WTC11 (cell line): ENCODE results near the gene ARHGEF28. TPM values are rescaled to one million over a fixed set of nuclear protein-coding genes. Genes with fewer than 3 reads are reported as not detected.

Experiments
- ATAC-seq: fragments of 200-7000 bp; cut with Tn5 transposase; 2 replicates; pipeline ENCODE4 v1.10.0; 2021; ENCODE audit warnings: mild to moderate bottlenecking, moderate library complexity
- CTCF ChIA-PET: fragments of 300-600 bp; sonication (Branson Sonifier 250); formaldehyde crosslinking; loops from one replicate; lab custom pipeline; 2021; ENCODE audit warnings: antibody characterized with exemption; lab: Charles Lee
- POLR2A ChIA-PET: fragments of 350-600 bp; sonication (Branson Sonifier 250); formaldehyde crosslinking; loops from one replicate; lab custom pipeline; 2021; ENCODE audit warnings: antibody characterized with exemption; lab: Charles Lee
- DNase-seq: peaks from one replicate; pipeline ENCODE4 v3.0.0; 2021; ENCODE audit warnings: low spot score
- H3K27ac Mint-ChIP-seq: 2 replicates; pipeline ENCODE4 v1.8.0; 2021; ENCODE audit warnings: mixed read lengths
- H3K27me3 Mint-ChIP-seq: 2 replicates; pipeline ENCODE4 v1.8.0; 2021; ENCODE audit warnings: low read depth, mild to moderate bottlenecking, moderate library complexity, mixed read lengths
- H3K36me3 Mint-ChIP-seq: 2 replicates; pipeline ENCODE4 v1.8.0; 2021; ENCODE audit warnings: mixed read lengths
- H3K4me1 Mint-ChIP-seq: 2 replicates; pipeline ENCODE4 v1.8.0; 2022; ENCODE audit warnings: mixed read lengths
- H3K4me3 Mint-ChIP-seq: 2 replicates; pipeline ENCODE4 v1.8.0; 2021; ENCODE audit warnings: mild to moderate bottlenecking, moderate library complexity, mixed read lengths
- H3K9me3 Mint-ChIP-seq: 2 replicates; pipeline ENCODE4 v1.8.0; 2021; ENCODE audit warnings: mixed read lengths
- CBFB ChIP-seq: sonication (generic); formaldehyde crosslinking; IDR thresholded peaks from 2 replicates; pipeline ENCODE4 v1.8.1; 2022; ENCODE audit warnings: mild to moderate bottlenecking, low read depth, missing genetic modification reagents
- GTF2I ChIP-seq: fragments of 250-450 bp; sonication (Bioruptor Pico); conservative IDR thresholded peaks from 2 replicates; pipeline ENCODE4 v1.4.0; 2021; ENCODE audit warnings: mild to moderate bottlenecking
- HMGA2 ChIP-seq: fragments of 250-450 bp; sonication (Bioruptor Pico); IDR thresholded peaks from 2 replicates; pipeline ENCODE4 v1.4.0; 2021; ENCODE audit warnings: mild to moderate bottlenecking, moderate library complexity
- NR1H2 ChIP-seq: sonication (generic); formaldehyde crosslinking; IDR thresholded peaks from 2 replicates; pipeline ENCODE4 v1.9.0; 2021; ENCODE audit warnings: mild to moderate bottlenecking, moderate library complexity, missing genetic modification reagents
- ZNF138 ChIP-seq: sonication (generic); formaldehyde crosslinking; conservative IDR thresholded peaks from 2 replicates; pipeline ENCODE4 v1.8.1; 2022; ENCODE audit warnings: mild to moderate bottlenecking, moderate library complexity, missing genetic modification reagents
- ZNF219 ChIP-seq: sonication (generic); formaldehyde crosslinking; IDR thresholded peaks from 2 replicates; pipeline ENCODE4 v1.8.0; 2023; ENCODE audit warnings: missing genetic modification reagents, mild to moderate bottlenecking, borderline replicate concordance
- ZNF396 ChIP-seq: fragments of 250-450 bp; sonication (Bioruptor Pico); IDR thresholded peaks from 2 replicates; pipeline ENCODE4 v1.8.0; 2021; ENCODE audit warnings: mild to moderate bottlenecking, moderate library complexity, borderline replicate concordance
- ZNF671 ChIP-seq: fragments of 250-450 bp; sonication (Bioruptor Pico); IDR thresholded peaks from 2 replicates; pipeline ENCODE4 v1.8.0; 2021; ENCODE audit warnings: mild to moderate bottlenecking
- total RNA-seq: library from RNA; stranded (reverse); gene quantifications from 3 replicates; pipeline ENCODE4 v1.2.3, GENCODE V29; 2021
- TF ChIP-seq, protein P1 (sequence below): sonication (generic); formaldehyde crosslinking; IDR thresholded peaks from 2 replicates; pipeline ENCODE4 v1.8.0; 2022; ENCODE audit warnings: missing genetic modification reagents
- TF ChIP-seq, protein P2 (sequence below): fragments of 250-450 bp; sonication (Bioruptor Pico); IDR thresholded peaks from 2 replicates; pipeline ENCODE4 v1.9.0; 2021; ENCODE audit warnings: mild to moderate bottlenecking
- TF ChIP-seq, protein P3 (sequence below): fragments of 250-450 bp; sonication (Bioruptor Pico); IDR thresholded peaks from 2 replicates; pipeline ENCODE4 v1.9.0; 2021; ENCODE audit warnings: mild to moderate bottlenecking, borderline replicate concordance
- TF ChIP-seq, protein P4 (sequence below): sonication (generic); formaldehyde crosslinking; IDR thresholded peaks from 2 replicates; pipeline ENCODE4 v1.8.1; 2023; ENCODE audit warnings: mild to moderate bottlenecking, moderate library complexity, missing genetic modification reagents
- TF ChIP-seq, protein P5 (sequence below): sonication (generic); formaldehyde crosslinking; IDR thresholded peaks from 2 replicates; pipeline ENCODE4 v1.8.1; 2023; ENCODE audit warnings: mild to moderate bottlenecking, missing genetic modification reagents, moderate library complexity

ARHGEF28 gene
- total RNA-seq, 1 experiment from 2014 or later: 0.96 TPM

DNA sequence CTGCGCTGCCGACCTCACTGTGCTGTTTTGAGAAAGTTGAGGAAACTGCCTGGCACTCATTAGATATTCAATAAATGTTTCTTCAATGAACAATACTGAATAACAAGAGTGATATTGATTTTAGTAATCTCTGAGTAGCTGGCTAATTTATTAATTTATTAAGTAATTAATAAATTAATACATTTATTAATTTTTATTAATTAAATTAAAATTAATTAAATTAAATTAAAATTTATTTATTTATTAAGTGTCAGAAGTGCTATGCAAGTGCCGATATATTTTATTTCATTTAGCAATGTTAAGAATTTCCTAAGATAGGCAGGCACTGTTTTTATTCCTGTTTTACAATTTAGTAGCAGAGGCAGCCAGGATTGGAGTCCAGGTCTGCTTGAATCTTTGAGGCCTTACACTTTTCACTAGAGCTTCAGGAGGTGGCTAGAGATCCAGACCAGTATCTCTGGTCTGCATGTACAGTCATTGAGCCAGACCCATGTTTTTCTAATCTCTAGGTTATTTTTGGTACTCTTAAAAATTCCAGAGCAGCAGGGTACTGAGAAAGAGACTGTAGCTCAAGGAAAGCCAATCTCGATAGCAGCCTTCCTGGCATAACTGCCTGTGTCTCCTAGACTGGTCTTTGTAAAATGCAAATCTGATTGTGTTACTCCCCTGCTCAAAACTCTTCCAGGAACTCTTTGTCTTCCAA, 109.2 kb downstream of the ARHGEF28 start:
- H3K27ac Mint-ChIP-seq: no peak overlapping the region
- no peaks in the 10 kb centered on the region for H3K4me1 Mint-ChIP-seq
- no peak overlapping the region for H3K4me3 Mint-ChIP-seq
- H3K36me3 Mint-ChIP-seq: no peaks in the 10 kb centered on the region
- DNase-seq (no peak), ATAC-seq (no peak)
- peaks cover 5% of the 10 kb centered on the region; the same call in 1 of the 2 replicates for H3K9me3 Mint-ChIP-seq
- no peaks in the 10 kb centered on the region; the same call in 1 of the 2 replicates for H3K27me3 Mint-ChIP-seq
- POLR2A ChIA-PET: no interaction called here
- TF ChIP-seq, protein P1, sequence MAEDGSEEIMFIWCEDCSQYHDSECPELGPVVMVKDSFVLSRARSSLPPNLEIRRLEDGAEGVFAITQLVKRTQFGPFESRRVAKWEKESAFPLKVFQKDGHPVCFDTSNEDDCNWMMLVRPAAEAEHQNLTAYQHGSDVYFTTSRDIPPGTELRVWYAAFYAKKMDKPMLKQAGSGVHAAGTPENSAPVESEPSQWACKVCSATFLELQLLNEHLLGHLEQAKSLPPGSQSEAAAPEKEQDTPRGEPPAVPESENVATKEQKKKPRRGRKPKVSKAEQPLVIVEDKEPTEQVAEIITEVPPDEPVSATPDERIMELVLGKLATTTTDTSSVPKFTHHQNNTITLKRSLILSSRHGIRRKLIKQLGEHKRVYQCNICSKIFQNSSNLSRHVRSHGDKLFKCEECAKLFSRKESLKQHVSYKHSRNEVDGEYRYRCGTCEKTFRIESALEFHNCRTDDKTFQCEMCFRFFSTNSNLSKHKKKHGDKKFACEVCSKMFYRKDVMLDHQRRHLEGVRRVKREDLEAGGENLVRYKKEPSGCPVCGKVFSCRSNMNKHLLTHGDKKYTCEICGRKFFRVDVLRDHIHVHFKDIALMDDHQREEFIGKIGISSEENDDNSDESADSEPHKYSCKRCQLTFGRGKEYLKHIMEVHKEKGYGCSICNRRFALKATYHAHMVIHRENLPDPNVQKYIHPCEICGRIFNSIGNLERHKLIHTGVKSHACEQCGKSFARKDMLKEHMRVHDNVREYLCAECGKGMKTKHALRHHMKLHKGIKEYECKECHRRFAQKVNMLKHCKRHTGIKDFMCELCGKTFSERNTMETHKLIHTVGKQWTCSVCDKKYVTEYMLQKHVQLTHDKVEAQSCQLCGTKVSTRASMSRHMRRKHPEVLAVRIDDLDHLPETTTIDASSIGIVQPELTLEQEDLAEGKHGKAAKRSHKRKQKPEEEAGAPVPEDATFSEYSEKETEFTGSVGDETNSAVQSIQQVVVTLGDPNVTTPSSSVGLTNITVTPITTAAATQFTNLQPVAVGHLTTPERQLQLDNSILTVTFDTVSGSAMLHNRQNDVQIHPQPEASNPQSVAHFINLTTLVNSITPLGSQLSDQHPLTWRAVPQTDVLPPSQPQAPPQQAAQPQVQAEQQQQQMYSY (CRISPR knock-in tag): no peak
- TF ChIP-seq, protein P2, sequence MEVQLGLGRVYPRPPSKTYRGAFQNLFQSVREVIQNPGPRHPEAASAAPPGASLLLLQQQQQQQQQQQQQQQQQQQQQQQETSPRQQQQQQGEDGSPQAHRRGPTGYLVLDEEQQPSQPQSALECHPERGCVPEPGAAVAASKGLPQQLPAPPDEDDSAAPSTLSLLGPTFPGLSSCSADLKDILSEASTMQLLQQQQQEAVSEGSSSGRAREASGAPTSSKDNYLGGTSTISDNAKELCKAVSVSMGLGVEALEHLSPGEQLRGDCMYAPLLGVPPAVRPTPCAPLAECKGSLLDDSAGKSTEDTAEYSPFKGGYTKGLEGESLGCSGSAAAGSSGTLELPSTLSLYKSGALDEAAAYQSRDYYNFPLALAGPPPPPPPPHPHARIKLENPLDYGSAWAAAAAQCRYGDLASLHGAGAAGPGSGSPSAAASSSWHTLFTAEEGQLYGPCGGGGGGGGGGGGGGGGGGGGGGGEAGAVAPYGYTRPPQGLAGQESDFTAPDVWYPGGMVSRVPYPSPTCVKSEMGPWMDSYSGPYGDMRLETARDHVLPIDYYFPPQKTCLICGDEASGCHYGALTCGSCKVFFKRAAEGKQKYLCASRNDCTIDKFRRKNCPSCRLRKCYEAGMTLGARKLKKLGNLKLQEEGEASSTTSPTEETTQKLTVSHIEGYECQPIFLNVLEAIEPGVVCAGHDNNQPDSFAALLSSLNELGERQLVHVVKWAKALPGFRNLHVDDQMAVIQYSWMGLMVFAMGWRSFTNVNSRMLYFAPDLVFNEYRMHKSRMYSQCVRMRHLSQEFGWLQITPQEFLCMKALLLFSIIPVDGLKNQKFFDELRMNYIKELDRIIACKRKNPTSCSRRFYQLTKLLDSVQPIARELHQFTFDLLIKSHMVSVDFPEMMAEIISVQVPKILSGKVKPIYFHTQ (CRISPR knock-in tag): no peak
- TF ChIP-seq HMGA2 (CRISPR knock-in tag) (peak; percentile 99), CBFB (CRISPR knock-in tag) (no peak), GTF2I (CRISPR knock-in tag) (no peak), ZNF396 (no peak), ZNF219 (CRISPR knock-in tag) (no peak)
- CTCF ChIA-PET: no interaction called here

GRCh38 chr5:73739650-73740049, 113.7 kb downstream of the ARHGEF28 start:
- Mint-ChIP-seq H3K4me3 (no peak overlapping the region), H3K27ac (no peak overlapping the region), H3K9me3 (no peaks in the 10 kb centered on the region), H3K27me3 (no peaks in the 10 kb centered on the region), H3K4me1 (no peaks in the 10 kb centered on the region), H3K36me3 (no peaks in the 10 kb centered on the region)
- no peak for DNase-seq
- TF ChIP-seq ZNF671 (no peak), ZNF138 (CRISPR knock-in tag) (no peak), NR1H2 (CRISPR knock-in tag) (no peak), HMGA2 (CRISPR knock-in tag) (peak; percentile 60; the same call in 1 of the 2 replicates)
- TF ChIP-seq, protein P3, sequence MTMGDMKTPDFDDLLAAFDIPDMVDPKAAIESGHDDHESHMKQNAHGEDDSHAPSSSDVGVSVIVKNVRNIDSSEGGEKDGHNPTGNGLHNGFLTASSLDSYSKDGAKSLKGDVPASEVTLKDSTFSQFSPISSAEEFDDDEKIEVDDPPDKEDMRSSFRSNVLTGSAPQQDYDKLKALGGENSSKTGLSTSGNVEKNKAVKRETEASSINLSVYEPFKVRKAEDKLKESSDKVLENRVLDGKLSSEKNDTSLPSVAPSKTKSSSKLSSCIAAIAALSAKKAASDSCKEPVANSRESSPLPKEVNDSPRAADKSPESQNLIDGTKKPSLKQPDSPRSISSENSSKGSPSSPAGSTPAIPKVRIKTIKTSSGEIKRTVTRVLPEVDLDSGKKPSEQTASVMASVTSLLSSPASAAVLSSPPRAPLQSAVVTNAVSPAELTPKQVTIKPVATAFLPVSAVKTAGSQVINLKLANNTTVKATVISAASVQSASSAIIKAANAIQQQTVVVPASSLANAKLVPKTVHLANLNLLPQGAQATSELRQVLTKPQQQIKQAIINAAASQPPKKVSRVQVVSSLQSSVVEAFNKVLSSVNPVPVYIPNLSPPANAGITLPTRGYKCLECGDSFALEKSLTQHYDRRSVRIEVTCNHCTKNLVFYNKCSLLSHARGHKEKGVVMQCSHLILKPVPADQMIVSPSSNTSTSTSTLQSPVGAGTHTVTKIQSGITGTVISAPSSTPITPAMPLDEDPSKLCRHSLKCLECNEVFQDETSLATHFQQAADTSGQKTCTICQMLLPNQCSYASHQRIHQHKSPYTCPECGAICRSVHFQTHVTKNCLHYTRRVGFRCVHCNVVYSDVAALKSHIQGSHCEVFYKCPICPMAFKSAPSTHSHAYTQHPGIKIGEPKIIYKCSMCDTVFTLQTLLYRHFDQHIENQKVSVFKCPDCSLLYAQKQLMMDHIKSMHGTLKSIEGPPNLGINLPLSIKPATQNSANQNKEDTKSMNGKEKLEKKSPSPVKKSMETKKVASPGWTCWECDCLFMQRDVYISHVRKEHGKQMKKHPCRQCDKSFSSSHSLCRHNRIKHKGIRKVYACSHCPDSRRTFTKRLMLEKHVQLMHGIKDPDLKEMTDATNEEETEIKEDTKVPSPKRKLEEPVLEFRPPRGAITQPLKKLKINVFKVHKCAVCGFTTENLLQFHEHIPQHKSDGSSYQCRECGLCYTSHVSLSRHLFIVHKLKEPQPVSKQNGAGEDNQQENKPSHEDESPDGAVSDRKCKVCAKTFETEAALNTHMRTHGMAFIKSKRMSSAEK: no peak
- TF ChIP-seq, protein P4, sequence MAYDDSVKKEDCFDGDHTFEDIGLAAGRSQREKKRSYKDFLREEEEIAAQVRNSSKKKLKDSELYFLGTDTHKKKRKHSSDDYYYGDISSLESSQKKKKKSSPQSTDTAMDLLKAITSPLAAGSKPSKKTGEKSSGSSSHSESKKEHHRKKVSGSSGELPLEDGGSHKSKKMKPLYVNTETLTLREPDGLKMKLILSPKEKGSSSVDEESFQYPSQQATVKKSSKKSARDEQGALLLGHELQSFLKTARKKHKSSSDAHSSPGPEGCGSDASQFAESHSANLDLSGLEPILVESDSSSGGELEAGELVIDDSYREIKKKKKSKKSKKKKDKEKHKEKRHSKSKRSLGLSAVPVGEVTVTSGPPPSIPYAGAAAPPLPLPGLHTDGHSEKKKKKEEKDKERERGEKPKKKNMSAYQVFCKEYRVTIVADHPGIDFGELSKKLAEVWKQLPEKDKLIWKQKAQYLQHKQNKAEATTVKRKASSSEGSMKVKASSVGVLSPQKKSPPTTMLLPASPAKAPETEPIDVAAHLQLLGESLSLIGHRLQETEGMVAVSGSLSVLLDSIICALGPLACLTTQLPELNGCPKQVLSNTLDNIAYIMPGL: no peak
- TF ChIP-seq, protein P5, sequence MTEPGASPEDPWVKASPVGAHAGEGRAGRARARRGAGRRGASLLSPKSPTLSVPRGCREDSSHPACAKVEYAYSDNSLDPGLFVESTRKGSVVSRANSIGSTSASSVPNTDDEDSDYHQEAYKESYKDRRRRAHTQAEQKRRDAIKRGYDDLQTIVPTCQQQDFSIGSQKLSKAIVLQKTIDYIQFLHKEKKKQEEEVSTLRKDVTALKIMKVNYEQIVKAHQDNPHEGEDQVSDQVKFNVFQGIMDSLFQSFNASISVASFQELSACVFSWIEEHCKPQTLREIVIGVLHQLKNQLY (CRISPR knock-in tag): no peak
- POLR2A ChIA-PET: no interaction called here
- CTCF ChIA-PET: interaction anchor here (0.7 kb wide), 1 partner anchor 12 kb away, joined by 3 read pairs; no protein-coding TSS in a partner anchor
- ATAC-seq: no peak
